GM21576 (cell line): Measurements from ENCODE around the gene PPP1R26.
"Not testable (repeated sequence)": the region's sequence is repeated elsewhere in the genome, so short reads cannot be mapped to it uniquely, and the experiment has no call there.

Experiments used
- ATAC-seq: cut with Tn5 transposase; IDR thresholded peaks from one replicate; pipeline ENCODE4 v1.9.1; 2021; ENCODE audit warnings: mild to moderate bottlenecking, moderate library complexity; ENCODE audit not compliant: unreplicated experiment

The PPP1R26 gene

GRCh38 chr9:135534192-135534711 lies 54.7 kb downstream of the PPP1R26 start:
- not testable (repeated sequence) for ATAC-seq

GRCh38 chr9:135534826-135535225 lies 55.2 kb downstream of the PPP1R26 start:
- not testable (repeated sequence) for ATAC-seq

GRCh38 chr9:135535631-135536030 lies 56.0 kb downstream of the PPP1R26 start:
- ATAC-seq: not testable (repeated sequence)

GRCh38 chr9:135536216-135536615 lies 56.6 kb downstream of the PPP1R26 start:
- no peak for ATAC-seq
